GM19099 (cell line): Measurements from ENCODE around the gene ZBTB3.
A peak's percentile ranks its signal among the peaks of the same experiment; 100 is the strongest.

ENCODE experiments used
- POLR2A ChIP-seq: IDR thresholded peaks from 3 replicates; pipeline ENCODE4 v1.6.1; 2011; ENCODE audit warnings: low read depth; ENCODE audit not compliant: insufficient read length; ENCODE audit errors: extremely low read depth

The ZBTB3 gene

DNA sequence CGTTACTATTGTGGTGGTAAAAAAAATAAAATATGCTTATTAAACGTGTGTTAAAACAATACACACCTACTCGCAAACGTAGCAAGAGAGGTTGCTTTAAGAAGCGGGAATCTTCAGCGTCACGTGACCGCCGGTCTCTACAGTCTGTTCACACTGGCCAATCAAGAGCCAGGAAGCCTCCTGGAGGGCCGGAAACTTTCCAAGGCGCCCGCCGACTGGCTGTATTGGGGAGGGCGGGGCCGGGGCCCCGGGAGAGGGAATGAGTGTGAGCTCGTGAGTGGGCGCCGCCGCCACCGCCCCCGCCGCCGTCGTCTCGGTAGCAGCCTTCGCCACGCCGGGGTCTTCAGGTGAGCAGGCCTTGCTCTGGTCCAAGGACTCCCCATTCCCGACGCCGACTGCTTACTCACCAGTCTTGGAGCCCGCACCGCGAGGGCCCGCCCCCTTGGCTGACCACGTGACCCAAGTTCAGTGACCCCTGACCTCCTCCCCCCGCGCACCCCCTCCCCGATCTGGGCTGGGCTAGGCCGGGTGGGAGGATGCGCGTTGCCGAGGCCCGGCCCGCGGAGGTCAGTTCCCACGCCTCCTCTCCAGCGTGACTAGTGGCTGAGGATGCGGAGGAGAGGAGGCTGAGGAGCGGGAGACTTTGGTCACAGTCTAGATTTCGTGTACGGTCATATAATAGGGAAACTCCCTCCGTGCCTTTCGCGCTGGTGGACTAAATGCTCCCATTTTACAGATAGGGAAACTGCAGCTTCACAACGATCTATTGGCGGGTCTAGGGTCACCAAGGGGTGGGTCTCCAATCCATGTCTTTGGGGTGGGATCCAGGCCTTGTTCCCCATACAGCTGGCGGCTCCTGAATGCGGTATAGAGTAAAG, 17.4 kb upstream of the ZBTB3 start, which contains the start of gene TAF6L:
TAF6L (plus strand) TSS at position 253 of the 878 bp plus-strand sequence. CDS start 4,388 bp downstream, outside the sequence.
- TF ChIP-seq POLR2A, result peak; percentile 77

DNA sequence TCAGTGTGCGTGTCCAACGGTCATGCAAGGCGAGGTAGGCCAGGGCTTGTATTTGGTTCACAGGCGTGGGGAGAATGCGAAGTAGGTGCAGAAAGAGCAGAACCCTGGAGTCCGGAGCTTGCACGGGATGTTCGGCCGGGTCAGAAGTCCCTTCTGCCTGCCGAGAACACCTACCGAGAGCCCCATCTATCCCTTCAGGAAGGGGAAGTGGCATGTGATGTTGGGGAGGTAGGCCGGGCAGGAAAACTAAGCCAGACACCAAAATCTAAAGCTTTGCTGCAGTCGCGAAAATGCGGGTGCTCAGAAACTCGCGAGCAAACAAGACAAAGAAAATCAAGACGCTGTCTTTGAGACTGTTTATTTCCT, 16.8 kb upstream of the ZBTB3 start:
- TF ChIP-seq POLR2A, result no peak

- TF ChIP-seq POLR2A, result no peak
Observed at GRCh38 chr11:62757846-62758788, 4.2 kb upstream of the ZBTB3 start.

GRCh38 chr11:62755086-62755615, 1.2 kb upstream of the ZBTB3 start:
- TF ChIP-seq POLR2A, result no peak

DNA sequence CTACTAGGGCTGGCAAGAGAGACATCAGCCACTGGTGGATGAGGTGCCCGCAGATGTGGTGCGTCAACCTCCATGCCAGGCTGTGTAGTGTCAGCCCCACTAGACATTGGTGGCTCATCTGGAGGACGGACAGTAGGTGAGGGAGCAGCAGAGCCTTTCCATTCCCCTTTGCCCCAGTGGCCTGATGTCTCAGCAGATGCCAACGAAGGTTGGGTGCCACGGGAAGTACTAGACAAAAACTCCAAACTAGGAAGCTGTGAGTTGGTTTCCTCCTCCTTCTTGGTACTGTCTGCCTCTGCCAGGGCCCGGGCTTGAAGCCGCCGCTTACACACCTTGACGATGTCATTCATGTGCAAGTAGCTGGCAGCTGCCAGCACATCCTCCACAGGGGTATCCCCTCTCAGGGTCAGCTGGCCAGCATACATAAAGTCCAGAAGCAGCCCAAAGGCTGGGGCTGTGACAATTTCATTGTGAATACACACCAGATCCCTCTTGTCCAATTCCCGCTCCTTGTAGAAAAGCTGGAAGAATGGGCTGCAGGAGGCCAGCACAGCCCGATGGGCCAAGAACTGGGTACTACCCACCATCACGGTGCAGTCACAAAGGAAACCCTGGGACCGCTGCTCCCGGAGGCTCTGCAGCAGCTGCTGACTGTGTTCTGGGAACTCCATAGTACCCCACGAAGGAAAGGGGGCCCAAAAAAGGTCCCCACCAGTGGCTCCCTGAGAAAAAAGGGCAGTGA, 795 bp downstream of the ZBTB3 start:
- TF ChIP-seq POLR2A, result no peak

DNA sequence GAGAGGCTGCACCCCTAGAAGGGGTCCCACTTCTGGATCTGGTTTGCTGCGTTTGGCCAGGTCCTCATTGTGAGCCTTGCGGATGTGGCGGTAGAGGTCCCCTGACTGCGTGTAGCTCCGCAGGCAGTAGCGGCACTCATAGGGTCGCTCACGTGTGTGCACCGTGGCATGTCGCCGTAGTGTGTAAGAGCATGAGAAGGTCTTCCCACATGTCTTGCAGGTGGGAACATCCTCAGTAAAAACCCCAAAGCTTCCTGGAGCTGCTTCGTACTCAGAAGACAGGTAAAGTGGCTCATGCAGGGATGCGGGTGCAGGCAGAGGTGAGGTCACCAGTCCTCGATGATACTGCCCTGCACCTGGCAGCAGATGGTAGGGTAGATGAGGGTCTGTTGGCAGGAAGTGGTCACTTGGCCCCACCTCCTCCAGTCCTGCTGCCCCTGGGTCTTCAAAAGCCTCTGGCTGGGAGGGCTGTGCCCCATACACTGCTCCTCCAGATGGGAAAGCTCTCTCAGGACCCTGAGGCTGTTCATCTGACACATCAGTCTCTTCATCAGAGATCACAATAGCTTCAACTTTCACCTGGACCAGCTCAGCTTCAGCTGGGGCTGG, 1.7 kb downstream of the ZBTB3 start:
- TF ChIP-seq POLR2A, result no peak

- TF ChIP-seq POLR2A, result no peak
Observed at GRCh38 chr11:62747475-62748160, 6.3 kb downstream of the ZBTB3 start.

- no peak for TF ChIP-seq POLR2A
Observed at GRCh38 chr11:62737196-62737595, 16.8 kb downstream of the ZBTB3 start.

DNA sequence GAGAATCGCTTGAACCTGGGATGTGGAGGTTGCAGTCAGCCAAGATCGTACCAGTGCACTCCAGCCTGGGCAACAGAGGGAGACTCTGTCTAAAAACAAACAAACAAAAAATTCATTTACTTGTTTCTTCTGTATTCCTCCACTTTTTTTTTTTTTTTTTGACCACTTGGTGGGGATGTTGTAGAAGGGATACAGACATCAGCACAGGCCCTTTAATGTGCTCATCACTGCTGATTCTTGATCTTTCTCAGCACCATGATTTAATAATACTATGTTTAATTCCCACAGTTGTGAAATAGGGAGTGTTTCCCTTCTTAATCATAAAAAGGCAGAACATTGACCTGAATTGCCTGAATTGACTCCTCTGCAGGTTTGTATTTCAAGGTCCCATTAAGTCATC, 21.1 kb downstream of the ZBTB3 start:
- no peak for TF ChIP-seq POLR2A

DNA sequence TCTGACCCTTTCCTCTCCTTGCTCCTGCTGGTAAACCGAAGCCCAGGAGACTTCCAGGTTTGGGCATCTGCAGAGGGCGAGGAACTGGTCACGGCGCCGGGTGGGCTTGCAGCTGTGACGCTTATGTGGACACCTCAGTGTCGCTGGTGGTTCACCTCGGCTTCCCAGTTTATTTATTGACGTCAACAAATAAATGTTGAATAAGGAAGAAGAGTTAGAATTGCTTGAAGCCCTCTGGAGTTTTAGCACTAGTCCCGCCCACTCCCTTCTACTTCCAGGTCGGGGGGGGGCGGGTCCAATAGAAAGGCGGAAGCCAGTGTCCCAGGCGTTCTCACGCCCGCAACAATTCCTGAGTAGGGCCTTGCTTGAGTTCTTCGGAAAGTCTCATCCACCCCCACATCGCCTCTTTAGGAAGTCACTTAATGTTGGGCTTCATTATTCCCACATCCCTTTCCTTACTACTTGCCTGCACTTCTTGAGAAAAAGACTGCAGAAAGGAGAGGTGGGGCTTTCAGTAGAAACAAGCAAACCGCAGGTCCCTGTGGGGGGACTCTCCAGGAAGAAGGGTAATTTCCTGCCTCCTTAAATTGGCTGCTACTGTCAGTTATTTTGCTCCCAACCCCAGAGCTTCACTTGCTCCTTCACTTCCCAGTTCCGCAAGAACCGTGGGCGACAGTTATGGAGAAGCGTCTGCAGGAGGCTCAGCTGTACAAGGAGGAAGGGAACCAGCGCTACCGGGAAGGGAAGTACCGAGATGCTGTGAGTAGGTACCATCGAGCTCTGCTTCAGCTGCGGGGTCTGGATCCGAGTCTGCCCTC, 25.6 kb downstream of the ZBTB3 start, which contains the start of gene TTC9C:
TTC9C (plus strand) TSS at position 316 of the 818 bp plus-strand sequence; CDS start at position 679, 363 bp downstream.
- peak; percentile 76 for TF ChIP-seq POLR2A

GRCh38 chr11:62727872-62728170, 26.1 kb downstream of the ZBTB3 start:
- no peak for TF ChIP-seq POLR2A

- peak; percentile 98 for TF ChIP-seq POLR2A
Observed at GRCh38 chr11:62727165-62727871, 26.6 kb downstream of the ZBTB3 start, which contains the start of gene HNRNPUL2. HNRNPUL2 (minus strand) TSS chr11:62727457; CDS start chr11:62727156, 301 bp downstream.
